GM19238 (cell line): ENCODE data around the gene WDFY3.

Experiments used
- DNase-seq: peaks from one replicate; pipeline ENCODE4 v3.0.0; 2011; ENCODE audit warnings: low spot score; ENCODE audit not compliant: insufficient read length

Gene WDFY3

GRCh38 chr4:84626673-84627072, 339.8 kb downstream of the WDFY3 start:
- DNase-seq = no peak

- no peak for DNase-seq
Measured at GRCh38 chr4:84623661-84624060, 342.8 kb downstream of the WDFY3 start.

- DNase-seq = no peak
Measured at GRCh38 chr4:84622959-84623358, 343.5 kb downstream of the WDFY3 start.
